Hepatocyte (in vitro differentiated cells): ENCODE results near the gene DAP3.

Experiments
- CTCF ChIP-seq: fragments of 200-600 bp; sonication (generic); IDR thresholded peaks from 2 replicates; pipeline ENCODE4 v1.5.1; 2016; ENCODE audit warnings: antibody characterized with exemption, mild to moderate bottlenecking; ENCODE audit not compliant: poor library complexity
- EZH2 ChIP-seq: fragments of 200-600 bp; sonication (generic); IDR thresholded peaks from 2 replicates; pipeline ENCODE4 v1.6.1; 2016; ENCODE audit warnings: antibody characterized with exemption, mild to moderate bottlenecking, borderline replicate concordance

- TF ChIP-seq EZH2 = no peak
- no peak for TF ChIP-seq CTCF
Measured at GRCh38 chr1:155777582-155777981, 88.7 kb downstream of the DAP3 start.
